Measurements from ENCODE around the gene ACBD6.

GRCh38 chr1:180451504-180451903 lies 50.9 kb downstream of the ACBD6 start:
- no peak for TF ChIP-seq CTCF (conservative IDR thresholded peaks at IDR 0.05; ENCODE audit: low read depth, low read length)
- TF ChIP-seq EZH2 (IDR thresholded peaks at IDR 0.05; ENCODE audit: borderline replicate concordance, low read depth, low read length, poor library complexity, severe bottlenecking): no peak
